OCI-LY3 (cell line): ENCODE data around the gene PKP1.

Experiments
- EZH2phosphoT487 ChIP-seq: fragments of 200-600 bp; shearing (Covaris generic); IDR thresholded peaks from 2 replicates; pipeline ENCODE4 v1.6.1; 2018; ENCODE audit warnings: antibody characterized with exemption, mixed run types, low read depth
- TF ChIP-seq, protein P1 (sequence below): fragments of 200-600, 300-600 bp; sonication (generic); IDR thresholded peaks from 2 replicates; pipeline ENCODE4 v1.5.1; 2014; ENCODE audit warnings: antibody characterized with exemption, low read length, low read depth

- TF ChIP-seq, protein P1, sequence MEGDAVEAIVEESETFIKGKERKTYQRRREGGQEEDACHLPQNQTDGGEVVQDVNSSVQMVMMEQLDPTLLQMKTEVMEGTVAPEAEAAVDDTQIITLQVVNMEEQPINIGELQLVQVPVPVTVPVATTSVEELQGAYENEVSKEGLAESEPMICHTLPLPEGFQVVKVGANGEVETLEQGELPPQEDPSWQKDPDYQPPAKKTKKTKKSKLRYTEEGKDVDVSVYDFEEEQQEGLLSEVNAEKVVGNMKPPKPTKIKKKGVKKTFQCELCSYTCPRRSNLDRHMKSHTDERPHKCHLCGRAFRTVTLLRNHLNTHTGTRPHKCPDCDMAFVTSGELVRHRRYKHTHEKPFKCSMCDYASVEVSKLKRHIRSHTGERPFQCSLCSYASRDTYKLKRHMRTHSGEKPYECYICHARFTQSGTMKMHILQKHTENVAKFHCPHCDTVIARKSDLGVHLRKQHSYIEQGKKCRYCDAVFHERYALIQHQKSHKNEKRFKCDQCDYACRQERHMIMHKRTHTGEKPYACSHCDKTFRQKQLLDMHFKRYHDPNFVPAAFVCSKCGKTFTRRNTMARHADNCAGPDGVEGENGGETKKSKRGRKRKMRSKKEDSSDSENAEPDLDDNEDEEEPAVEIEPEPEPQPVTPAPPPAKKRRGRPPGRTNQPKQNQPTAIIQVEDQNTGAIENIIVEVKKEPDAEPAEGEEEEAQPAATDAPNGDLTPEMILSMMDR, result no peak
- no peak for TF ChIP-seq EZH2phosphoT487
Observed at GRCh38 chr1:201284636-201285035, 1.3 kb downstream of the PKP1 start.
